HCT116 (cell line): ENCODE data around the gene CGB1. TPM values are rescaled to one million over a fixed set of nuclear protein-coding genes. Genes with fewer than 3 reads are reported as not detected.

Source experiments
- ATAC-seq: fragments of 200-7000 bp; cut with Tn5 transposase; 2 replicates; pipeline ENCODE4 v1.9.1; 2020; ENCODE audit warnings: mild to moderate bottlenecking, moderate library complexity
- BruUV-seq: library from RNA; stranded (reverse); fragments of 400-500 nt; replicated peaks from 2 replicates; lab custom pipeline; 2021; lab: Mats Ljungman, UMichigan
- CTCF ChIA-PET: fragments of 300-600 bp; sonication (Branson Sonifier 250); formaldehyde crosslinking; loops from one replicate; lab custom pipeline; 2021; ENCODE audit warnings: antibody characterized with exemption; lab: Charles Lee
- POLR2A ChIA-PET: fragments of 300-600, 350-600 bp; sonication (Branson Sonifier 250); formaldehyde crosslinking; loops from one replicate; lab custom pipeline; 2021; ENCODE audit warnings: antibody characterized with exemption; lab: Charles Lee
- RAD21 ChIA-PET, 2 experiments: fragments of 300-600 bp; sonication (Branson Sonifier 250); formaldehyde crosslinking; loops; one replicate each; lab custom pipeline; 2023; ENCODE audit warnings: low total read pairs in 2 of 2; ENCODE audit not compliant: uncharacterized antibody in 2 of 2, unreplicated experiment in 2 of 2, low non-redundant PET in 1 of 2; lab: Charles Lee
- DNase-seq: peaks from one replicate; pipeline ENCODE4 v3.0.0-alpha.2; 2010; ENCODE audit warnings: low read depth, low spot score
- H2AFZ ChIP-seq: fragments of 200-600 bp; shearing (Covaris generic), sonication (generic); 2 replicates; pipeline ENCODE4 v1.6.1; 2017; ENCODE audit warnings: low read depth, mixed run types, mixed read lengths, antibody characterized with exemption, low read length; ENCODE audit not compliant: poor library complexity, severe bottlenecking
- H3K27ac ChIP-seq: 2 replicates; pipeline ENCODE4 v1.5.1; 2012; ENCODE audit warnings: low read depth, low read length
- H3K27me3 ChIP-seq: fragments of 200-600 bp; sonication (generic); 2 replicates; pipeline ENCODE4 v1.6.1; 2016; ENCODE audit warnings: mixed run types, low read length, mixed read lengths; ENCODE audit not compliant: insufficient read depth
- H3K36me3 ChIP-seq, 2 experiments: fragments of 200-500 bp in 1 of 2; fragments of 200-600 bp in 1 of 2; sonication (Bioruptor generic) in 1 of 2; sonication (generic) in 1 of 2; 2 replicates each; pipeline versions ENCODE4 v1.5.1 to v1.6.1; 2014 to 2016; ENCODE audit warnings: low read length in 2 of 2, inconsistent platforms in 1 of 2, mixed read lengths in 1 of 2, mixed run types in 1 of 2; ENCODE audit not compliant: insufficient read depth in 2 of 2, control insufficient read depth in 1 of 2
- H3K4me1 ChIP-seq, 2 experiments: fragments of 200-600 bp in 1 of 2; sonication (generic) in 1 of 2; 2 replicates each; pipeline versions ENCODE4 v1.5.1 to v1.6.1; 2012 to 2017; ENCODE audit warnings: low read length in 2 of 2, inconsistent platforms in 1 of 2, mild to moderate bottlenecking in 1 of 2, mixed read lengths in 1 of 2, mixed run types in 1 of 2, moderate library complexity in 1 of 2; ENCODE audit not compliant: insufficient read depth in 2 of 2, control insufficient read depth in 1 of 2
- H3K4me2 ChIP-seq: fragments of 200-600 bp; sonication (generic); 2 replicates; pipeline ENCODE4 v1.6.1; 2017; ENCODE audit warnings: mixed run types, low read length, mixed read lengths
- H3K4me3 ChIP-seq, 2 experiments: fragments of 200-600 bp in 1 of 2; sonication (generic) in 1 of 2; replicated peaks in 1 of 2; 2 replicates each; pipeline ENCODE4 v1.5.1; 2011 to 2016; ENCODE audit warnings: low read length in 2 of 2, control low read depth in 1 of 2, low read depth in 1 of 2, mild to moderate bottlenecking in 1 of 2, mixed read lengths in 1 of 2, mixed run types in 1 of 2
- H3K79me2 ChIP-seq: fragments of 200-600 bp; sonication (generic); 2 replicates; pipeline ENCODE4 v1.6.1; 2017; ENCODE audit warnings: mild to moderate bottlenecking, mixed run types, low read length, moderate library complexity, mixed read lengths; ENCODE audit not compliant: insufficient read depth
- H3K9ac ChIP-seq: fragments of 200-600 bp; sonication (generic); 2 replicates; pipeline ENCODE4 v1.6.1; 2016; ENCODE audit warnings: low read length, mixed read lengths
- H3K9me2 ChIP-seq: fragments of 200-600 bp; sonication (generic), shearing (Covaris generic); 2 replicates; pipeline ENCODE4 v1.6.1; 2017; ENCODE audit warnings: mixed run types, mild to moderate bottlenecking, moderate library complexity; ENCODE audit not compliant: insufficient read depth
- H3K9me3 ChIP-seq, 2 experiments: fragments of 200-500 bp in 1 of 2; fragments of 200-600 bp in 1 of 2; sonication (Bioruptor generic) in 1 of 2; sonication (generic) in 1 of 2; 2 replicates each; pipeline ENCODE4 v1.6.1; 2014 to 2017; ENCODE audit warnings: low read length in 2 of 2, mixed read lengths in 2 of 2, inconsistent platforms in 1 of 2, low read depth in 1 of 2, mild to moderate bottlenecking in 1 of 2, mixed run types in 1 of 2, moderate library complexity in 1 of 2; ENCODE audit not compliant: control insufficient read depth in 1 of 2, insufficient read depth in 1 of 2
- H4K20me1 ChIP-seq: fragments of 200-600 bp; sonication (generic), shearing (Covaris generic); 2 replicates; pipeline ENCODE4 v1.6.1; 2017; ENCODE audit warnings: mixed run types, mild to moderate bottlenecking, moderate library complexity; ENCODE audit not compliant: insufficient read depth
- CEBPB ChIP-seq: IDR thresholded peaks from 2 replicates; pipeline ENCODE4 v1.6.1; 2012; ENCODE audit warnings: low read depth
- CTCF ChIP-seq, 3 experiments: fragments of 200-600 bp in 1 of 3; sonication (generic) in 1 of 3; IDR thresholded peaks in 2 of 3; conservative IDR thresholded peaks in 1 of 3; 2 replicates each; pipeline ENCODE4 v1.5.1; 2012 to 2017; ENCODE audit warnings: low read depth in 2 of 3, low read length in 2 of 3, antibody characterized with exemption in 1 of 3, borderline replicate concordance in 1 of 3, control low read depth in 1 of 3, mild to moderate bottlenecking in 1 of 3, mixed read lengths in 1 of 3, mixed run types in 1 of 3, moderate library complexity in 1 of 3; ENCODE audit not compliant: insufficient read depth in 1 of 3
- ELF1 ChIP-seq: IDR thresholded peaks from 2 replicates; pipeline ENCODE4 v1.6.1; 2012; ENCODE audit warnings: low read depth, borderline replicate concordance
- JUND ChIP-seq: IDR thresholded peaks from 2 replicates; pipeline ENCODE4 v1.6.1; 2012
- POLR2AphosphoS5 ChIP-seq: IDR thresholded peaks from 2 replicates; pipeline ENCODE4 v1.6.1; 2011; ENCODE audit warnings: mild to moderate bottlenecking, low read depth, low read length, moderate library complexity
- SIN3A ChIP-seq: IDR thresholded peaks from 2 replicates; pipeline ENCODE4 v1.6.1; 2012; ENCODE audit warnings: low read depth
- TCF7L2 ChIP-seq: IDR thresholded peaks from 2 replicates; pipeline ENCODE4 v1.7.0; 2011; ENCODE audit warnings: borderline replicate concordance, inconsistent platforms; ENCODE audit not compliant: insufficient read depth, insufficient read length; ENCODE audit errors: extremely low read depth
- ZBTB33 ChIP-seq: IDR thresholded peaks from 2 replicates; pipeline ENCODE4 v1.6.1; 2011; ENCODE audit warnings: mild to moderate bottlenecking, low read length, moderate library complexity; ENCODE audit not compliant: insufficient replicate concordance; ENCODE audit errors: extremely low read depth
- intact Hi-C: fragments of 100-400 bp; cut with micrococcal nuclease; formaldehyde crosslinking; loops from 2 replicates; pipeline ENCODE4 v1.10.0; 2022
- total RNA-seq: library from RNA; stranded (reverse); gene quantifications from one replicate; pipeline ENCODE4 v1.2.1, GENCODE V29; 2021; ENCODE audit not compliant: unreplicated experiment

CGB1 gene
- total RNA-seq, 1 experiment from 2014 or later = 0.76 TPM

- no peak for DNase-seq
- CTCF ChIA-PET = interaction anchor here (0.6 to 1.3 kb wide), 2 partner anchors 16 to 1456 kb away, joined by 3 to 7 read pairs; no protein-coding TSS in a partner anchor
- TF ChIP-seq CTCF (IDR thresholded peaks at IDR 0.05 in 2 of 3, conservative IDR thresholded peaks at IDR 0.05 in 1 of 3; ENCODE audit: borderline replicate concordance in 1 of 3, insufficient read depth in 1 of 3, low read depth in 2 of 3, low read length in 2 of 3) = no peak
- TF ChIP-seq TCF7L2 = no peak
- no peak for TF ChIP-seq SIN3A
- no peak for TF ChIP-seq POLR2AphosphoS5
- TF ChIP-seq ZBTB33 = no peak
- TF ChIP-seq CEBPB = no peak
- TF ChIP-seq JUND = no peak
- TF ChIP-seq ELF1 = no peak
- TF ChIP-seq, all 23 proteins: peak for 0
- Histone ChIP-seq H3K36me3 (peaks cover 17 to 31% of the 10 kb centered on the region in 2 experiments; a peak in 3 of 4 replicates), H3K79me2 (peaks cover 9% of the 10 kb centered on the region), H4K20me1 (no peaks in the 10 kb centered on the region), H3K27me3 (no peaks in the 10 kb centered on the region), H3K9ac (no peak overlapping the region), H2AFZ (no peak overlapping the region), H3K4me3 (no peak overlapping the region), H3K9me3 (no peaks in the 10 kb centered on the region), H3K4me2 (no peak overlapping the region), H3K4me1 (peaks cover 0 to 3% of the 10 kb centered on the region in 2 experiments; a peak in 1 of 4 replicates), H3K9me2 (no peaks in the 10 kb centered on the region), H3K27ac (no peak overlapping the region)
- no TSS peak for BruUV-seq
- ChIA-PET POLR2A (no interaction called here), RAD21 (no interaction called here)
- ATAC-seq = no peak
- intact Hi-C loops = no loop called here
Observed at GRCh38 chr19:48986211-48986610, 50.5 kb downstream of the CGB1 start.
